Pons (tissue), 1 donor: ENCODE measurements around the gene HGD.
"Not testable (repeated sequence)": the region's sequence is repeated elsewhere in the genome, so short reads cannot be mapped to it uniquely, and the experiment has no call there.

Source experiments
- DNase-seq: peaks from one replicate; pipeline ENCODE4 v3.0.0-alpha.2; 2016; ENCODE audit warnings: low spot score

Gene HGD

DNA sequence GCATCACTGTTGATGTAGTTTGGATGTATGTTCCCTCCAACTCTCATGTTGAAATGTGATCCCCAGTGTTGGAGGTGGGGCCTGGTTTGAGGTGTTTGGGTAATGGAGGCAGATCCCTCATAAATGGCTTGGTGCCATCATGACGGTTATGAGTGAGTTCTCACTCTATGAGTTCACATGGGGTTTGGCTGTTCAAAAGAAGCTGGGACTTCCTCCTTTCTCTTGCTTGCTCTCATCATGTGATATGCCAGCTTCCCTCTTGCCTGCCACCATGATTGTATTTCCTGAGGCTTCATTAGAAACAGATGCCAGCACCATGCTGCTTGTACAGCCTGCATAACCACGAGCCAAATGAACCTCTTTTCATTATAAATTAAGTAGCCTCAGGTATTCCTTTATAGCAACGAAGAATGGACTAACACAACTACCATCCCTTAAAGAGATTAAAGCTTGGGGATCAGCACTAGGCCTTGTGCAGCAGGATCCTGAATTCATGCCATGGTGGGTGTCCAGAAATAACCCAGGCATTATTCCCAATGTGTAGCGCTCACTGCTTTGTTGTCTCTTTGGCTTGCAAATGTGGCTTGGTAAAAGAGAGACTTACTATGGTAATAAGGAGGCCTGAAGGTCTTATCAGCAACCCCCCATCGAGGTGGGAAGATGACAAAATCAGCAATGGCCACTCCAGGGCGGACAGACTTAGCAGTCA, 44.0 kb downstream of the HGD start:
- DNase-seq, result no peak

DNA sequence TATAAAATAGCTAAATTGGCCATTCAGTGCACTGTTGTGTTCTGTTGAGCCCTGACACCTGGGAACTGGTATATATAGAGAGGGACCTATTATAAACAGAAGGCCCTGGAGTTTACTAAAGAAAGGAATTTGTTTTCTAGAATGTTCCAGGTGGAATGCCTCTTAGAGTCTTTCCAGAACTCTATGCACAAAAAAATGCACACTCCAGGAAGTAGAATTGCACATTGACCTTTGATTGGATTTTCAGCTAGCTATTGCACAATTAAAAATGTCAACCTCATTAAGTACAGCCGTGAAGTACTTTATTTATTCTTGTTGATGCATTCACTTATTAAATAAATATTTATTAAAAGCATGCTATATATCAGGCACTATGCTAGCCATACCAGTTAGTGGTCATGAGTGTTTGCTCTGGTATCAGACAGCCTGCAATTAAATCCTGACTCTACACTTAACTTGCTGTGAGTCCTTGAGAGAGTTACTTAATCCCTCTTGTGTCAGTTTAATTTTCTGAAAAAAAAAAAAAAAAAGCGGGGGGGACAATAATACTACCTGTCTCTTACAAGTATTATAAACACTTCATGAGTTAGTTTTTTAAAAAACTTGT, 45.1 kb downstream of the HGD start:
- no peak for DNase-seq

DNA sequence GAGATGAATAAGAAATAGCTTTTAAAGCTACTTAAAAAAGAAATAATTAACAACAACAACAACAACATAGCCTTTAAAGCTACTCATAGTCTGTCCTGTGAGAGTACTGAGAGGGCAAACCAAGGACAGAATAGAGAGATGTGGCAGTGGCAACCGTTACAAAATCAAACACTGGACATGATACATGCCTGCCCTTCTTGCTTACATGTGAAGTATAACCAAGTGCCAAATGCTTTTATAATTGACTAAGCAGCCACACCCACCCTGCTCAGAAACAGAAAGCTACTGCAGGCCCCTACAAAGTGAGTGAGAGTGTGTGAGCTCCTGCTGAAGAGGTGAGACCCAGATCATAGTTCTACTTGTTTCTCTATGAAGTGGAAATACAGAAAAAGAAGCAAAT, 47.5 kb downstream of the HGD start:
- DNase-seq, result no peak

DNA sequence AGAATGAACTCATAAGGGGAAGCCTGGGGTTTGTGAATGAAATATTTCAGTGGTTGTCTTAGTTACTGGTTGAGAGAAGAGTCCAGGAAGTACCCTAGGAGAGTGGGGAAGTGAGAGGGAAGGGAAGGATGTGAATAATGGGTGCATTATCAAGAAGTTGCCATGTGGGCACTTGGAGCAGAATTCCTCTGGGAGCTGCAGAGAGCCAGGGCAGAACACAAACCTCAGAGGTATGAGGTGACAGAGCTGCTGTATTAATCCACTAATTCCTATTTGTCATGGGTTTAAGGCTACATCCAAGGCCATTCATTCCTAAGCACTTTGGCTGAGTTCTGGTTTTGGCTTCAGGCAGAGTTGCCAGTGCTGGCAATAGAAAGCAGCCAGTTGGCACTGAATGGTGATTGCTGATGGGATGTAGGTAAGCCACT, 56.9 kb downstream of the HGD start:
- no peak for DNase-seq

DNA sequence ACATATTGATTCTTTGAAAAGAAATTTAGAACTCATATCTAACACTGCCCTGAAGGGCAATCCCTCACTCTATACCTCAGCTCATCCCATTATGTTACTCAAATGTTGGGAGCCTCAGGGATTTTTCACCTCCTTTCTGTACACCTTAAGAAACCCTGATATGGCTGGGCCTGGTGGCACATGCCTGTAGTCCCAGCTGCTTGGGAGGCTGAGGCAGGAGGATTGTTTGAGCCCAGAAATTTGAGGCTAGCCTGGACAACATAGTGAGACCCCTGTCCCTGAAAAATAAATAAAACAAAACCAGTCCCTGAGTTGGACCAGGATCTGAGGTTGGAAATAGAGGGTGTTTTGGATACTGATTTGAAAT, 58.3 kb downstream of the HGD start:
- DNase-seq, result no peak

DNA sequence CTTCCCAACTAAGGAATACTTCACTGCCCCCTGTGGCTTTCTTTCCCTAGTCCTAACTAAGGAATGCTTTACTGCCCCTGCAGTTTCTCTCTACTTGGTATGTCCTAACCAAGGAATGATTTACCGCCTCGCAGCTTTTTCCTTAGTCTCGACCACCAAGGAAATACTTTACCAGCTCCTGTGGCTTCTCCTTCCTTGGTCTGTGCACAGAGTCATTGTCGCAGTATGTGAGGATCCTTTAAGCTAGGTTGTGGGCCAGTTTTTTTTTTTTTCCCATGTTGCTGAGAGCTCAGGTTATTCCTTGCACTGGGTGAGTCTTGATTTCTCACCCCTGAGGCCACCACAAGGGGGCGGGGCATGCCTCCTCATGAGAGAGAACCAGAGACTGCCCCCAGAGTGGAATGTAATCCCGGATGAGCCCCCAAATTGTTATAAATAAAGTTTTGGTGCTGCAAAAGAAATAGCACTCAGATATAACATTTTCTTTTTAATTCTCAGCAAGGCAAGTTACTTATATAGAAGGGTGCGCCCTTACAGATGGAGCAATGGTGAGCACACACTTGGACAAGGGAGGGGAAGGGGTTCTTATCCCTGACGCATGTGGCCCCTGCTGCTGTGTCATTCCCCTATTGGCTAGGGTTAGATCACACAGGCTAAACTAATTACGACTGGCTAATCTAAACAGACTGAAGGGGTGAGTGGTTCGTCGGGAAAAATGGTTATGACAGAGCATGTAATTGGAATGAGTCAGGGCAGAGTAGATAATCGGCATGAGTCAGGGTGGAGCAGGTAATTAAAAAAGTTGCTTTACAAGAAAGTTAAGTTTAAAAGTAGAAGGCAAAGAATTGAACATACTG, 58.9 kb downstream of the HGD start:
- DNase-seq, result no peak

DNA sequence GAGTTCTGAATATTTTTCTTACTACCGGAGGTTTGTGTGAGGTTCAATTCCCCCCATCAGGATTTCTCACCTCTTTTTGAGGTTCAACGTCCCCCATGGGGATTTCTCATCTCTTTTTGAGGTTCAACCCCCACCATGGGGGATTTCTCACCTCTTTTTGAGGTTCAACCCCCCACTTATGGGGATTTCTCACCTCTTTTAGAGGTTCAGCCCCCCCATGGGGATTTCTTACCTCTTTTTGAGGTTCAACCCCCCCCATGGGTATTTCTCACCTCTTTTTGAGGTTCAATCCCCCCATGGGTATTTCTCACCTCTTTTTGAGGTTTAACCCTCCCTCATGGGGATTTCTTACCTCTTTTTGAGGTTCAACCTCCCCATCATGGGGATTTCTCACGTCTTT, 59.6 kb downstream of the HGD start:
- DNase-seq, result no peak

DNA sequence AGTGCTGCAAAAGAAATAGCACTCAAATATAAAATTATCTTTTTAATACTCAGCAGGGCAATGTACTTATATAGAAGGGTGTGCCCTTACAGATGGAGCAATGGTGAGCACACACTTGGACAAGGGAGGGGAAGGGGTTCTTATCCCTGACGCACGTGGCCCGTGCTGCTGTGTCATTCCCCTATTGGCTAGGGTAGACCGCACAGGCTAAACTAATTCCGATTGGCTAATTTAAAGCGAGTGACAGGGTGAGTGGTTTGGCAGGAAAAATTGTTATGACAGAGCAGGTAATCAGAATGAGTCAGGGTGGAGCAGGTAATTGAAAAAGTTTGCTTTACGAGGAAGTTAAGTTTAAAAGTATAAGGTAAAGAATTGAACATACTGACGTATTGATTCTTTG, 65.3 kb downstream of the HGD start:
- not testable (repeated sequence) for DNase-seq

DNA sequence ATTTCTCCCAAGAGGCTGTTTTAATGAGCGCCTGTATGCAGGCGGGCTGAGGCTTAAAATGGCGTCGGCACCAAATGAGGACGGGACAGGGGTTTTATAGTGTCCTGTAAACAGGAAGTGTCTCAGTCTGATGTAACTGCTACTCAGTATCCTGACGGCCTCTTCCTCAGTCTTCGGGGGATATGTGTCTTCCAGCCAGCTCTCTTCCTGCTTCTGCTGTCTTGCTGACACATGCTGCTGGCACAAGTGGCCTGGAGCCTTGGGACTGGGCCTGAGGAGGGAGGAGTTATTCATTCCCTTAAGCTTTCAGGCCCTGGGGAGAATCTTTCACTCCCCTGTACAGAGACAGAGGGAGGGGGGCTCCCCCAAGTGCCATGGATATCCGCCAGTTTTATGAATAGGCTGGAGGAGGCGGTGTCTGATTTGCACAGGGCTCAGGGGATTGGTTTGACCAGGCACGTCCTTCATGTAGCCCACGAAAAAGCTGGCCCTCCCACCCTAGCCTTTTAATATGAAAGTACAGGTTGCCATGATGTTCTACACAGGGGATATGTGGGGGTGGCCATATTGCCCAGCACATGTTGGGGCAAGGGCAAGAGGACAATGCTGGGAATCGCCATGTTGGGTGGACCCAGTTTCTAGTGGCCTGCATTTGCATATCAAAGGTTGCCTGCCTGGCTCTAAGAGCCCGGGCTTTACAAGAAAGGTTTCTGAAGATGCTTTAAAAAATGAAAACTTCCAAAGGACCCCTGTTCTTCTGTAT, 66.0 kb downstream of the HGD start:
- peak; percentile 37 for DNase-seq

DNA sequence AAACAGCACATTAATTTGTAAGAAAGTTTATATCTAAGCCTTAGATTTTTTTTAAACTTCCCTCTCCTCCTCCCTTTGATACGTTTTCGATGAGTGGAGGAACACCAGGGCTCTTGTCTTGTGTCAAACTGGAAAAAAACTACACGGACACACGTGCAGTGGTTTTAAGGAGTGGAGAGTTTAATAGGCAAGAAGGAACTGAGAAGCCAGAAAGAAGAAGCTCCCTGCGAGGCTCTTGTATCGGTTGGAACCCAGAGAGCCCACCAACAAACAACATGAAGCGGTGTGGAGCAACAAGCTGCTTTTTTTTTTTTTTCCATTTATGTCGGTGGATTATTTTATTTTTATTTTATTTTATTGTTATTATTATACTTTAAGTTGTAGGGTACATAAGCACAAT, 67.3 kb downstream of the HGD start:
- DNase-seq, result no peak

DNA sequence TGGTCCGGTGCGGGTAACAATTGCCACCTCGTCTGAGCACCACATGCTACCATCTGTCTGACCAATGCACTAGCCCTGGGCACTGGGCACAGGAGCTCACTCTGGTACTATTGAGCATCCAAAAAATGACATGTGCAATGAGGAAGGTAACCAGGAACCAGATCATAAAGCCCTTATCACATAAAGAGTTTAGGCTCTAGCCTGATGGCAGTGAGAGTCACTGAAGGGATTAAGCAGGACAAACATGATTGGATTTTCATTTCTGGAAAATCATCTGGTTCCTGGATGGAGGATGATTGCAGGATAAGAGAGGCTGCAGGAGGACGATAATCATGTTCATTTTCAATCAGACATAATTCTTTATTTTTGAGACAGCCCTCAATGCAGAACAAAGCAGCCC, 73.5 kb downstream of the HGD start:
- no peak for DNase-seq

DNA sequence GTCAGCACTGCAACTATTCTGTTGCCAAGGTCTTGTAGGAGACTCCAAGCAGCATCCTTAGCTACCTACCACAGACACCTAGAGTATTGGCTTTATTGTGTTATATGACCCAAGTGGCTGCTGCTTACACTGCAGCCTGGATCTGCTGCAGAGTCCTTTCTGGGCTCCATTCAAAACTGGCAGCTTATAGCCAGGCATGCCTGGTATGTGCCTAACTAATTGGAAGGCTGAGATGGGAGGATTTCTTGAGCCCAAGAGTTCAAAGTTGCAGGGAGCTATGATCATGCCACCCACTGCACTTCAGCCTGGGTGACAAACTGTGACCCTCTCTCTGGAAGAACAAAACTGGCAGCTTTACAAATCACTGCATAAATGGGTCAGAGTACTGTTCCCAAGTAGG, 77.3 kb downstream of the HGD start:
- no peak for DNase-seq

DNA sequence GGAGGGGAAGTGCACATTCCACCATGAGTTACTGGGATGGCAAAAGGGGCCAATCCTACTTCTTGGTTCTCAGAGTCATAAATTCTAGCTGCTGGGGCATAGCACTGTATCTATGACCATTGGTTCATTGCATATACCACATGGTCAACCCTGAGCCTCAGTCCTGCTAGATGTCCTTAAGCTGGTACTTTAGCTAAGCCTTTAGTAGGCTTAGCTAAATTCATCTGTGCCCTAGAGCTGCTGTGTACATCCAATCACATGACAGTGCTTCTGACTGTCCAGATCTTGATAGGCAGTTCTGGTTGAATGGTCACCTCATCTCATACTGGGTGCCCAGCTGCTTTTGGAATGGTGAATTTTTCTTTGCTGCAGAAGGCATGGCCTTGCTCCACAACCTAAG, 77.7 kb downstream of the HGD start:
- DNase-seq, result no peak

DNA sequence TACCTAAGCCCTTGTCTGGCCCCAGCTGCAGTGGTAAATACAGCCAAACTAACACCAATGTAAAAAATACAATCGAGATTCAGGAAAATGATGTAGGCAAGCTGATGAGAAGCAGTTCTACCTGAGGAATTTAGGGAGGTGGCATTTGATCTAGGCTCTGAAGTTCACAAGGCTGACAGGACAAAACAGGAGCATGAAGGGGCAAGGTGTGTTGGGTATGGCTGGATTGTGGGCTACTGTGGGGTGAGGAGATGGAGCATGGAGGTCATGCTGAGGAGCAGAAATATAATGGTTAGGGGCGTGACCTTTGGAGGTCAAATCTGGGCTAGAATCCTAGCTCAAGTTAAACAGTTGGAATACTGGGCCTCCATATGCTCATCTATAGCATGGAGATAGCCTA, 79.4 kb downstream of the HGD start:
- no peak for DNase-seq

DNA sequence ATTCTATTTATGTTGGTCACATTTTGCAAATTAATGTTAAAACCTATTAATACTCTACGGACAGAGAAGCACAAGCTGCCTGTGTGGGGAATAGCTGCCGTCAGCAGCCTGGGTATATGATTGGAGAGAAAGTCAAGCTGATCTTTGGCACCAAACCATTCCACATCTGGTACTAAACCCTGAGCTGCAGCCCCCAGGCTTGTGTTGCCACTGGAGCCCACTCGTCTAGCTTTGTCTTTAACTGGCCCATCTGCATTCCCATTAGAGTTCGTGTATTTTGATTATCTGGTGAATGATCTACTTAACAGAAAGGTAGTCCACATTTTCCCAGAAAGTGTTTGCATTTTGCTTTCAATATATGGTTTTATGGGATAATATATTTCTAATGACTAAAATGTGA, 80.5 kb downstream of the HGD start:
- no peak for DNase-seq

DNA sequence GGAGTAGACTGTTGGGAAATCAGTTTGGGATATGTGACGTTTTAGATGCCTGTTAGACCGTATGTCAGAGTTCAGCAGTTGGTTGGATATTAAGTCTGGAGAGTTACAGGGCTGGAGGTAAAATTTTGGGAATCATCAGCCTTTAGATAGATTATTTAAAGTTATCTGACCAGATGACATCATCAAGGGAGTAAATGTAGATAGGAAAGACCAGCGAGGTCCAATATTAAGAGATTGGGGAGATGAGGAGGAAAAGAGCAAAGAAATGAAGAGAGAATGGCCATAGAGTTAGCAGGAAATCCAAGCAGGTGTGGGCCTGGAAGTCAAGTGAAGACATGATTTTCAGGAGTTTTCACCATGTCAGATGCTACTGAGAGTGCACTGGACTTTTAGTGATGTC, 82.8 kb downstream of the HGD start:
- DNase-seq, result no peak

DNA sequence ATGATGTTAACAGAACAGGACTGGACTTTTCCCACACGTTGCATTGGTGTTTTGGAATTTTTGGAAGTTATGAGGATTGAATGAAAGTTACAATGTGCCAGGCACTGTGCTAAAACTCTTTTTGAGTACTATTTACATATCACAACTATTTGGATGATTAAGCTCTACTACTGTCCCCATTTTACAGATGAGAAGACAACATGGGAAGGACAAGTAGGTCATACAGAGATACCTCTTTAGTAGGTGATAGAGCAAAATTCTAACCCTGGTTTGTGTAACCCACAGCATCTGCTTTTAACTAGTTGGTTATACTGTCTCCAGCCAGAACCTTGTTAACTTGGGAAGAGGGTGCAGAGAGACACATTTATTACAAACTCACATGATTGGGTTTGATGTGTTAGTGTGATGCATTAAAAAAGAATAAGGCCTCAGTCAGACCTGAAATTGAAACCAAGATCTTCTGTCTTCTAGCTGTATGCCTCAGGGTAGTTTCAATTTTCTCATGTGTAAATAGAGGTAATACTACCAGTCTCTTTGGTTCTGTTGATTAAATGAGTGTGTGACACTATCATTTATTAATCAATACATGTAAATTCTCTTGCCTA, 84.5 kb downstream of the HGD start:
- no peak for DNase-seq

DNA sequence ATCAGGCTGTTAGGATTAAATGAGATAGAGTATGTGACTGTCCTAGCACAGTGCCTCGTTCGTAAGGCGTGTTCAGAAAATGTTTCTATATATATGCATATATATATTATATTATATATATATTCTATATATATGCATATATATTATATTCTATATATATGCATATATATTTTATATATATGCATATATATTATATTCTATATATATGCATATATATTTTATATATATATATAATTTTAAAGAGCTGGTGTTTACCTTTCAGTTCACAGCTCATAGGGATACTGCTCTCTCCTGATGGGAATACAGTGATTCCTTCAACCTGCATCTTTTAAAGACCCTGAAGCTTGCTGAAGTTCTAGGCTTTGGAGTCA, 85.2 kb downstream of the HGD start:
- DNase-seq, result no peak

DNA sequence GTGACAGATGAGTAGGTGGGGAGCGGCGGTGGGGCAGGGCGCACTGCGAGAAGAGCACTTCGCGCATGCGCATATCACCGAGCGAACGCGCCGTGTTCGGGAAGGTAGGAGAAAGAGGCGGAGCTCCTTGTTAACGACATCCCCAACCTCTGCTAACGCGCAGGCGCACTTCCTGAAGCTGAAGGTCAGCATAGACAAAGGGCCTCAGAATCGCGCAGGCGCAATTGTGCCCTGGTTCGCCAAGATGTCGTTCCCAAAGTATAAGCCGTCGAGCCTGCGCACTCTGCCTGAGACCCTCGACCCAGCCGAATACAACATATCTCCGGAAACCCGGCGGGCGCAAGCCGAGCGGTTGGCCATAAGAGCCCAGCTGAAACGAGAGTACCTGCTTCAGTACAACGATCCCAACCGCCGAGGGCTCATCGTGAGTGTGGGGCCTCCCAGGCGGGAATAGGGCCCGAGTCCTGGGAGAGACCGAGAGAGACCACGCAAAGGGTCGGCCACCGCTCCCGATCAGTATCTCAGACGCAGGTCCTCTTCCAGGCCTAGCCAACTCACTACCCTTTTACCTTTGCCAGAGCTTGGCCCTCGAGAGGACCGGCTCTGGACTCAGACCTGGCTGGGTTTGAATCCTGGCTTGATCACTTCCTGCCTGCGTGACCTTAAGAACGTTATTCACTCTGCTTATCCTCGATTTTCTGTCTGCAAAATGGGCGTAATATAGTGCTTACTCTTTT, 85.8 kb downstream of the HGD start, which contains the start of gene NDUFB4:
Gene NDUFB4, plus strand, starts transcription at position 221 of the 737 bp plus-strand sequence. Its CDS starts 24 bp downstream, at position 245.
- peak; percentile 99 for DNase-seq

DNA sequence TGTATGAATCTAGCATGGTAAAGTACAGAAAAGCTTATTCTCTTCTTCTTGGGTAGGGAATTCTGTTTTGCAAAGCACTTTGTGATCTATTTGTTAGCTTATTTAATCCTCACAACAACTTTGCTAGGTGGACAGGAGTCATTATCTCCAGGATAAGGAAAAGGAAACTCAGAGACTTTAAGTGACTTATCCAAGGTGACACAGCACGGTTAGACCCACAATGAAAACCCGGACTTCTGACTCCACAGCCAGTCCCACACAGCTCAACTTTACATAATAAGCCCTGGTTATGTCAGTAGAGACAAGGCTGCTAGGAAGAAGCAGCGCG, 86.3 kb downstream of the HGD start:
- no peak for DNase-seq

DNA sequence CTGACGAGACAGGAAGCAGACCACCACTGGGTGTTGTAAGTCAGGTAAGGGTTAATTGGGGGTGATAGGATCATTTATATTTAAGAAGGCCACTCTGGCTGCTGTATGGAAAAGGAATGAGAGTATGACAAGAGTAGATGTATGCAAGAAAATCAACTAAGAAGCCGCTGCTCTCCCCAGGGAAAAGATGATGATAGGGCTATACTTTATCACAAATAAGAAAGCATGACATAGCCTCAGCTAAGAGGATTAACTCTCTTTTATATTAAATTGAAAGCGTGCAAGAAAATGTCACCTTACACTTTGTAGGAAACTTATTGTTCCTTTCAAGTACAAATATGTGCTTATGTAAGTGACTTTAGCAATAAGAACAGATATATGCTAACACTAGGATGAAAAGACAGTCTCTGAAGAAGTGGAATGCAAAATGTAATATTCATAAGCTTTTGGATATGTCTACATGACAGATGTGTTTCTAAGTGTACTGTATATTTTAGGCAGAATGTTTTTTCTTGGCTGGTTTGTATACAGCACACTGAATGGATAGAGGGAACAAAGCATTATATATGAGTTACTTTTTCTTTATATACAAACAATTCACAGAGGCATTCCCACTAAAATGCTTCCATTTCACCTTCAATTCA, 94.6 kb downstream of the HGD start:
- no peak for DNase-seq
